HG02642 (cell line): Measurements from ENCODE around the gene SDK1.

ENCODE experiments used
- ATAC-seq: cut with Tn5 transposase; IDR thresholded peaks from one replicate; pipeline ENCODE4 v1.9.1; 2021; ENCODE audit warnings: mild to moderate bottlenecking; ENCODE audit not compliant: unreplicated experiment, poor library complexity

The SDK1 gene

GRCh38 chr7:4190010-4190981 is 889.2 kb downstream of the SDK1 start:
- no peak for ATAC-seq

GRCh38 chr7:4191046-4191445 is 890.0 kb downstream of the SDK1 start:
- ATAC-seq: no peak

- ATAC-seq: no peak
Observed at GRCh38 chr7:4191525-4191924, 890.5 kb downstream of the SDK1 start.

GRCh38 chr7:4195660-4196059 is 894.6 kb downstream of the SDK1 start:
- no peak for ATAC-seq

- no peak for ATAC-seq
Observed at GRCh38 chr7:4196121-4196819, 895.2 kb downstream of the SDK1 start.

GRCh38 chr7:4198301-4198700 is 897.2 kb downstream of the SDK1 start:
- no peak for ATAC-seq

GRCh38 chr7:4200546-4201094 is 899.6 kb downstream of the SDK1 start:
- ATAC-seq: no peak

- ATAC-seq: no peak
Observed at GRCh38 chr7:4201566-4201965, 900.5 kb downstream of the SDK1 start.

- no peak for ATAC-seq
Observed at GRCh38 chr7:4202154-4202736, 901.2 kb downstream of the SDK1 start.

- no peak for ATAC-seq
Observed at GRCh38 chr7:4202954-4203353, 901.9 kb downstream of the SDK1 start.

GRCh38 chr7:4203626-4204512 is 902.8 kb downstream of the SDK1 start:
- ATAC-seq: no peak

GRCh38 chr7:4204513-4205165 is 903.6 kb downstream of the SDK1 start:
- ATAC-seq: no peak

GRCh38 chr7:4205828-4206227 is 904.8 kb downstream of the SDK1 start:
- ATAC-seq: no peak

GRCh38 chr7:4207011-4207410 is 906.0 kb downstream of the SDK1 start:
- ATAC-seq: no peak

- no peak for ATAC-seq
Observed at GRCh38 chr7:4208086-4208485, 907.0 kb downstream of the SDK1 start.

- ATAC-seq: no peak
Observed at GRCh38 chr7:4208586-4208985, 907.5 kb downstream of the SDK1 start.

GRCh38 chr7:4209126-4209525 is 908.1 kb downstream of the SDK1 start:
- ATAC-seq: no peak

- ATAC-seq: no peak
Observed at GRCh38 chr7:4209966-4210365, 908.9 kb downstream of the SDK1 start.

GRCh38 chr7:4210821-4211220 is 909.8 kb downstream of the SDK1 start:
- ATAC-seq: no peak
